Measurements from ENCODE around the gene SAMD4A. TPM values are rescaled to one million over a fixed set of nuclear protein-coding genes. Genes with fewer than 3 reads are reported as not detected.

SAMD4A gene
- total RNA-seq, 1 donor from 2014 or later, result 14.4 TPM

DNA sequence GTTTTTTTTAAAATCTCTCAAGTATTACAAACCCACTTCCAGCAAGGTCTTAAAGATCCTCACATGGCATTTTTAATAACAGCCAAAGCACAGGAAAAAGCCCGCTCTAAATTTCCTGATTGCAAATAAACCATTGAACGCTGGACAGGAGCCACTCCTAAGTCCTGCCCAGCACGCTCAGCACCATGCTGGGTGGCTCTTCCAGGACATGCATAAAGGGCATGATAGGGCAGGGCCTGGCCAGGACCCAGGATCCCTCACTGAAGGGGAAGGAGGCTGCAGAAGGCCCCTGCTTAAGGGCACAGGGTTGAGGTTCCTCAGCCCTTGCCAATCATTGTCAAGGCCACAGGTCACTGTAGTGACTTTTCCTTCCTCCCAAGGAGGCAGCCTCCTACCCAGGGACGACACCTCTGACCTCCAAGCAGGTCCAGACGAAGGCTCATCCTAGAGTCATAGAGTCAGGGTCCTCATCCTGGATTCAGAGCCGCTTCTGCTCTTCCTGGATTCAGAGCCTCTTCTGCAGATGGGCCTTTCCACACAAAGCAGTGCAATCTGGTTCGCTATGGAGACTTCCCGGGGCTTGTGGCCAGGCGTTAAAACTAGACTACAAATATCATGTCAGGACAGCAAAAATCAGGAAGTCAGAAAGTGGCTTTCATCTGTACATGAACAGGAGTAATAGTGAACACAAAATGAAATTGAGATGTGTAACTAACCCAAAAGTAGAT, 211.9 kb downstream of the SAMD4A start:
- TF ChIP-seq, protein P1, sequence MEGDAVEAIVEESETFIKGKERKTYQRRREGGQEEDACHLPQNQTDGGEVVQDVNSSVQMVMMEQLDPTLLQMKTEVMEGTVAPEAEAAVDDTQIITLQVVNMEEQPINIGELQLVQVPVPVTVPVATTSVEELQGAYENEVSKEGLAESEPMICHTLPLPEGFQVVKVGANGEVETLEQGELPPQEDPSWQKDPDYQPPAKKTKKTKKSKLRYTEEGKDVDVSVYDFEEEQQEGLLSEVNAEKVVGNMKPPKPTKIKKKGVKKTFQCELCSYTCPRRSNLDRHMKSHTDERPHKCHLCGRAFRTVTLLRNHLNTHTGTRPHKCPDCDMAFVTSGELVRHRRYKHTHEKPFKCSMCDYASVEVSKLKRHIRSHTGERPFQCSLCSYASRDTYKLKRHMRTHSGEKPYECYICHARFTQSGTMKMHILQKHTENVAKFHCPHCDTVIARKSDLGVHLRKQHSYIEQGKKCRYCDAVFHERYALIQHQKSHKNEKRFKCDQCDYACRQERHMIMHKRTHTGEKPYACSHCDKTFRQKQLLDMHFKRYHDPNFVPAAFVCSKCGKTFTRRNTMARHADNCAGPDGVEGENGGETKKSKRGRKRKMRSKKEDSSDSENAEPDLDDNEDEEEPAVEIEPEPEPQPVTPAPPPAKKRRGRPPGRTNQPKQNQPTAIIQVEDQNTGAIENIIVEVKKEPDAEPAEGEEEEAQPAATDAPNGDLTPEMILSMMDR (conservative IDR thresholded peaks at IDR 0.05), result no peak
- H3K4me3 Mint-ChIP-seq, result no peak overlapping the region

DNA sequence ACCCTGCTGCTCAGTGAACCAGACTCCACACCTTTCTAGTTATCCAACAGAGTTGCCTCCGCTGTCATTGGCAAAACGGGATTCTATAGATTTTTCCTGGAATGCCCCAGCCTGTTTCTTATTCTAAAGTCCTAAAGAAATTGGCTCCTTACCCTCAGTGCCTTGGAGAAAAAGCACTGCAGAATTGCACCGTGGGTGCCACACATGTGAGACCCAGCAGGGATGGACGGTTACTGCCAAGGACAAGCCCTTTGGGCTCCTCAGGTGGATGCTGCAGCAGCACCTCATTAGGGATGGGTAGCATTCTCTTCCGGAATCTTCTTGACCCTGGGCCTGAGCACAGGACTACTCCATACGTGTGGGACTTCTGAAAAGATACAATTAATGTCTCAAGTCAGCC, 214.2 kb downstream of the SAMD4A start:
- peaks cover 9% of the 10 kb centered on the region for H3K4me1 Mint-ChIP-seq (ENCODE audit: unreplicated experiment)

More for the DNA sequence above, 211.9 kb downstream of the SAMD4A start:
- Mint-ChIP-seq H3K27ac (no peak overlapping the region), H3K9me3 (no peaks in the 10 kb centered on the region), H3K36me3 (peaks cover 10% of the 10 kb centered on the region), H3K4me1 (ENCODE audit: unreplicated experiment) (peaks cover 13% of the 10 kb centered on the region), H3K27me3 (no peaks in the 10 kb centered on the region)
- no peak for DNase-seq (ENCODE audit: extremely low spot score, unreplicated experiment)

DNA sequence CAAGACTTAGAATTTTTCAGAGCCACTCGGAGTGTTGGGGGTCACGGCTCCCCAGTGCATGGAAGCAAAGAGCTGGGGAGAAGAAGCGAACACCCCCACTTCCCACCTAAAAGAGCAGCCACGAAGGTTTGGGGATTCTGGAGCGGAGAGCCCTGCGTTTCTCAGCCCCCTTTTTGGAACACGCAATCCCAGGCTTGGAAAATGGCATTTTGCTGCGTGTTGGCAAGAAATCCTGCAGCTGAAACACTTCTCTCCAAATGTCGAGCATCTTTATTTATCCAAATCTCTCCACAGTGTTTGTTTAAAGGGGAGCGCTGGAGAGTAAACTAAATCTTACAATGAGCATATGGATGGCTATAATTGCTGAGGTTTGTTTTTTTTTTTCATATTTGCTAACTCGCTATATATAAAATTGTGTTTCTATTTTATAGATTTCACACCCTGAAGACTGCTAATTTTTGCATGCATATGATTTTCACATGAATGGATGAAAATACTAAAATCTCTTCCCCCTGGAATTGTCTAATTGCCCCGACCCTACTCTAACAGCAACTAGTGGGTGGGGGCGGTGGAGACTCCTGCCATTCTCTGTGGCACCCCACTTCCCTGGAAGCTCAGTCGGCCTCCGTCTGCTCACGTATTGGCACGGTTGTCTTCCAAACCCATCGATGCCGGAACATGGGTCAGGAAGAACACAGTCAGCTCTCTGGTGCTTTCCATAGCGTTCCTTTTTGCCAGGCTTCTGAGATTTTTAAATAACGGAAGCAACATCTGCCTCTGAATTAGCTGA, 215.2 kb downstream of the SAMD4A start:
- Mint-ChIP-seq H3K27ac (no peak overlapping the region), H3K4me1 (ENCODE audit: unreplicated experiment) (peaks cover under 1% of the 10 kb centered on the region), H3K36me3 (peaks cover 13% of the 10 kb centered on the region), H3K4me3 (no peak overlapping the region), H3K9me3 (no peaks in the 10 kb centered on the region), H3K27me3 (no peaks in the 10 kb centered on the region)
- TF ChIP-seq, protein P1 (conservative IDR thresholded peaks at IDR 0.05), result no peak
- DNase-seq (ENCODE audit: extremely low spot score, unreplicated experiment), result no peak

More for the DNA sequence above, 214.2 kb downstream of the SAMD4A start:
- H3K36me3 Mint-ChIP-seq, result peaks cover 13% of the 10 kb centered on the region
- TF ChIP-seq, protein P1 (conservative IDR thresholded peaks at IDR 0.05), result no peak
- no peak overlapping the region for H3K27ac Mint-ChIP-seq
- no peak overlapping the region for H3K4me3 Mint-ChIP-seq
- H3K27me3 Mint-ChIP-seq, result no peaks in the 10 kb centered on the region
- H3K9me3 Mint-ChIP-seq, result no peaks in the 10 kb centered on the region
- DNase-seq (ENCODE audit: extremely low spot score, unreplicated experiment), result no peak

DNA sequence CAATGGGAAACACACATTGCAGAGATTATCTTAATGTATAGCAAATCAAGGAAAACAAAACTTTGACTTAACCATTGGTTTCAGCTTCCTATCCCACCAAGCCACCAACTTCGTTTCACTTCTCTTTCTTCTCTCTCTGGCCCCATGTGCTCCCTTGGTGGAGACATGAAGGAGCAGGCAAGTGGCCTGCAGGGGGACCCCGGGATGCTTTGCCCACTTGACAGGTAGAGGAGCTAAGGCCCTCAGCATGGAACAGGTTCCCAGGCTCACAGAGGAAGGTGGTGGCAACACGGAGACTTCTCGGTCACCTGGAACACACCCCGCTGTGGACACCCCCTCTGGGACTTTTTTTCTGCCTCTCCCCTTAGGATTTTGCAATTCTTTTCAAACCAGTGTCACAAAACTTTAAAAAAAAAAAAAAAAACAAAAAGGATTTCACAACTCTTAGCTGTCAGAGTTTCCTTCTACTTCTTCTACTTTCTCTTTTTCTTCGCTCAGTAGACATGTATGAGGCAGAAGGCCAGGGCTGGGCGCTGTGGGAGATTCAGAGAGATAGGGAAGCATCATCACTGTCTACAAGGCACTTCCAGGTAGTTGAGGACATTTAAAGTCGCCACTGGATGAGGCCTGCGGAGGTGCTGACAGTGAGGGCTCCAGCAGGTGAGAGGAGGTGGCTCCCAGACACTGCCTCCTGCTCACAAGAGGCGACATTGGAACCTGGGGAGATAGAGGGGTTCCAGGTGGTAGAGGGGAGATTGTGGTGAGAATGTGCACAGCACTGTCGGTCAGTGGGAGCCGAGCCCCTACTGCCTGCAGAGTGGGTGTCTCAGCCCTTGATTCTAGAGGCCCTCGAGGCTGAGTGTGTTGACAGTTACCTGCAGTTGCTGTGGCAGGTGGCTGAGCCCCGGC, 216.1 kb downstream of the SAMD4A start:
- no peaks in the 10 kb centered on the region for H3K4me1 Mint-ChIP-seq (ENCODE audit: unreplicated experiment)
- peaks cover 13% of the 10 kb centered on the region for H3K36me3 Mint-ChIP-seq
- peak overlapping the region; percentile 60 for H3K27ac Mint-ChIP-seq
- TF ChIP-seq, protein P1 (conservative IDR thresholded peaks at IDR 0.05), result peak; percentile 40
- no peak for DNase-seq (ENCODE audit: extremely low spot score, unreplicated experiment)
- H3K4me3 Mint-ChIP-seq, result no peak overlapping the region
- H3K27me3 Mint-ChIP-seq, result no peaks in the 10 kb centered on the region
- no peaks in the 10 kb centered on the region for H3K9me3 Mint-ChIP-seq

DNA sequence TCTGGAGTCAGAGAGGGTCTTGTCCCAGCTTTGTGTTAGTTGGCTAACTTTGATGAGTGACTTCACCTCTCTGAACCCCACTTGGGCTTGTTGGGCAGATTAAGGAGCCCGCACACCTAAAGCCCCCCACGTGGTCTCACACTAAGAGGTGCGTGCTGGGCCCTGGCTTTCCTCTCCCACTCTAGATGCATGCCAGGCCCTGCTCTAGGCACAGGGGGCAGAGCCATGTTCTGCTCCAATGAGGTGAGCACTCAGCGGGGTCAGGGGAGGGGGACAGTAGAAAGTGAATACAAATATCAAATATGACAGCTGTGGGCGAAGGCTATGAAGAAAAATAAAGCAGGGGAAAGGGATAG, 216.7 kb downstream of the SAMD4A start:
- Mint-ChIP-seq H3K27me3 (no peaks in the 10 kb centered on the region), H3K4me3 (no peak overlapping the region), H3K36me3 (peaks cover 7% of the 10 kb centered on the region), H3K27ac (no peak overlapping the region), H3K4me1 (ENCODE audit: unreplicated experiment) (no peaks in the 10 kb centered on the region), H3K9me3 (no peaks in the 10 kb centered on the region)
- TF ChIP-seq, protein P1 (conservative IDR thresholded peaks at IDR 0.05), result no peak
- no peak for DNase-seq (ENCODE audit: extremely low spot score, unreplicated experiment)
